Aorta (tissue), 5 donors: ENCODE data around the gene ST6GAL1. TPM values are rescaled to one million over a fixed set of nuclear protein-coding genes. Genes with fewer than 3 reads are reported as not detected.
"Not testable (repeated sequence)": the region's sequence is repeated elsewhere in the genome, so short reads cannot be mapped to it uniquely, and the experiment has no call there.

Experiments
- ATAC-seq: fragments of 200-7000 bp; cut with Tn5 transposase; one replicate; pipeline ENCODE4 v1.9.1; 2022; ENCODE audit warnings: moderate library complexity; ENCODE audit not compliant: low FRiP score
- DNase-seq, 2 donors: peaks; one replicate each; pipeline ENCODE4 v3.0.0-alpha.2; 2020
- H3K27ac ChIP-seq, 2 donors: one replicate each; pipeline ENCODE4 v1.5.1; 2013; ENCODE audit warnings: low read length in 2 of 2, mild to moderate bottlenecking in 2 of 2, moderate library complexity in 2 of 2, control low read depth in 1 of 2, inconsistent platforms in 1 of 2, low read depth in 1 of 2
- H3K27me3 ChIP-seq, 2 donors: one replicate each; pipeline ENCODE4 v1.6.1; 2013; ENCODE audit warnings: control low read depth in 1 of 2, low read length in 1 of 2, mild to moderate bottlenecking in 1 of 2, moderate library complexity in 1 of 2; ENCODE audit not compliant: insufficient read depth in 2 of 2, control insufficient read depth in 1 of 2
- H3K36me3 ChIP-seq, 2 donors: one replicate each; pipeline ENCODE4 v1.6.1; 2013; ENCODE audit warnings: control low read depth in 1 of 2, low read length in 1 of 2, mild to moderate bottlenecking in 1 of 2; ENCODE audit not compliant: insufficient read depth in 2 of 2, control insufficient read depth in 1 of 2
- H3K4me1 ChIP-seq, 2 donors: one replicate each; pipeline ENCODE4 v1.6.1; 2013; ENCODE audit warnings: low read length in 2 of 2, control low read depth in 1 of 2, mild to moderate bottlenecking in 1 of 2, moderate library complexity in 1 of 2; ENCODE audit not compliant: insufficient read depth in 2 of 2, control insufficient read depth in 1 of 2
- H3K4me3 ChIP-seq, 2 donors: one replicate each; pipeline ENCODE4 v1.5.1; 2013; ENCODE audit warnings: low read length in 2 of 2, control low read depth in 1 of 2, mild to moderate bottlenecking in 1 of 2
- H3K9me3 ChIP-seq: one replicate; pipeline ENCODE4 v1.6.1; 2013; ENCODE audit warnings: mild to moderate bottlenecking, low read length; ENCODE audit not compliant: control insufficient read depth
- WGBS, 2 donors: extraction: QIAGEN DNeasy Blood & Tissue Kit; methylation state at CpG; one replicate each; pipeline ENCODE4 v1.1.7; 2013; 5-methylcytosine and 5-hydroxymethylcytosine counted together
- intact Hi-C, 2 donors: fragments of 100-400 bp; cut with DNase I; formaldehyde crosslinking; loops; one replicate each; pipeline versions ENCODE4 v1.14.2 to v1.15.0; 2022
- polyA plus RNA-seq, 2 donors: library from polyadenylated mRNA; stranded (reverse); fragments of 200-250 nt; gene quantifications; one replicate each; pipeline ENCODE4 v1.2.3, GENCODE V29; 2013
- total RNA-seq, 2 donors: library from RNA; stranded (reverse); fragmentation: NEBNext Ultra II Directional; extraction: Animal tissue kit (Norgen Biotek cat#: 25700); gene quantifications; one replicate each; pipeline ENCODE4 v1.2.1, GENCODE V29; 2021
- donor health status: healthy with polysubstance abuse.
- donor health status: Bipolar disorder and iron deficiency.
- donor health status: DM: no; HTN: no; CAD: no.
- donor health status: DM: no; HTN: no; CAD: no.
- donor health status: DM: yes; HTN: yes; CAD: no.

ST6GAL1 gene
- total and polyA plus RNA-seq, 4 donors: 11.8 to 140 (median 50.4) TPM

DNA sequence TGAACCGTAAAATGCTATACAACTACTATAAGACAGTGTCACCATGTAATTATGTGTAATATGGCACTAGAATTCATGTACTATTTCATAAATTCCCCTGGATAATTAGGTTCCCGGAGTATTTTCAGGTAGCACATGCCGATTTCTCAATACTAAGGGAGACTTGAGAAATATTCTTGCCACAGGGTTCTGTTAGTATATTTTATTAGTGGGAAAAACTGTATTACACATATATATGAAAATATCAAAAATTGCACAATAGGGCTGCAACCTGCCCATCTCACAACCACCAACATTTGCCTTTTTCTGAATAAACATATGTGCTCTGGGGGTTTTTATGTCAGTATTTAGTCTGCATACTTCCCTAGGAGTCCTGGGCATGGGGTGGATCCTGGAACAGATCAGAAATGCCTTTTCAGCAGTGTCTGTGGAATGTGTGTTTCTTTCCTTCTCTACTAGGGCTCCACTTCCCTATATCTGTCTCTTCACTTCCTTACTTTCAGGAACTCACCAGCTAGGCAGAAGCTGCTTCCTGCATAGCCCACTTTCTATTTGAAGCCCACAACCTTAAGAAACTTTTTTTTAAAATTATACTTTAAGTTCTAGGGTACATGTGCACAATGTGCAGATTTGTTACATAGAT, 121.5 kb downstream of the ST6GAL1 start:
- Histone ChIP-seq H3K4me1 (peaks cover 0 to 3% of the 10 kb centered on the region in 2 donors), H3K4me3 (no peak overlapping the region), H3K9me3 (no peaks in the 10 kb centered on the region), H3K36me3 (peaks cover 0 to 4% of the 10 kb centered on the region in 2 donors), H3K27me3 (no peaks in the 10 kb centered on the region), H3K27ac (no peak overlapping the region)
- ATAC-seq (no peak), DNase-seq (no peak)
- 96 to 97% methylated on average over 3 of the region's 3 CpGs for WGBS, 2 donors
- intact Hi-C loops: no loop called here

DNA sequence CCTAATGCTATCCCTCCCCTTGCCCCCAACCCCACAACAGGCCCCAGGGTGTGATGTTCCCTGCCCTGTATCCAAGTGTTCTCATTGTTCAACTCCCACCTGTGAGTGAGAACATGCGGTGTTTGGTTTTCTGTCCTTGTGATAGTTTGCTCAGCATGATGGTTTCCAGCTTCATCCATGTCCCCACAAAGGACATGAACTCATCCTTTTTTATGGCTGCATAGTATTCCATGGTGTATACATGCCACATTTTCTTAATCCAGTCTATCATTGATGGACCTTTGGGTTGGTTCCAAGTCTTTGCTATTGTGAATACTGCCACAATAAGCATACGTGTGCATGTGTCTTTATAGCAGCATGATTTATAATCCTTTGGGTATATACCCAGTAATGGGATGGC, 122.1 kb downstream of the ST6GAL1 start:
- intact Hi-C loops, H3K4me1 ChIP-seq, H3K36me3 ChIP-seq, H3K27me3 ChIP-seq, DNase-seq, H3K27ac ChIP-seq, ATAC-seq, H3K4me3 ChIP-seq, H3K9me3 ChIP-seq: not testable (repeated sequence)
- 94 to 98% methylated on average over 2 of the region's 2 CpGs for WGBS, 2 donors

DNA sequence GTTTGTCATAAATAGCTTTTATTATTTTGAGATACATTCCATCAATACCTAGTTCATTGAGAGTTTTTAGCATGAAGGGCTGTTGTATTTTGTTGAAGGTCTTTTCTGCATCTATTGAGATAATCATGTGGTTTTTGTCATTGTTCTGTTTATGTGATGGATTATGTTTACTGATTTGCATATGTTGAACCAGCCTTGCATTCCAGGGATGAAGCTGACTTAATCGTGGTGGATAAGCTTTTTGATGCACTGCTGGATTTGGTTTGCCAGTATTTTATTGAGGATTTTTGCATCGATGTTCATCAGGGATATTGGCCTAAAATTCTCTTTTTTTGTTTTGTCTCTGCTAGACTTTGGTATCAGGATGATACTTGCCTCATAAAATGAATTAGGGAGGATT, 124.1 kb downstream of the ST6GAL1 start:
- ATAC-seq, H3K36me3 ChIP-seq, intact Hi-C loops: not testable (repeated sequence)

DNA sequence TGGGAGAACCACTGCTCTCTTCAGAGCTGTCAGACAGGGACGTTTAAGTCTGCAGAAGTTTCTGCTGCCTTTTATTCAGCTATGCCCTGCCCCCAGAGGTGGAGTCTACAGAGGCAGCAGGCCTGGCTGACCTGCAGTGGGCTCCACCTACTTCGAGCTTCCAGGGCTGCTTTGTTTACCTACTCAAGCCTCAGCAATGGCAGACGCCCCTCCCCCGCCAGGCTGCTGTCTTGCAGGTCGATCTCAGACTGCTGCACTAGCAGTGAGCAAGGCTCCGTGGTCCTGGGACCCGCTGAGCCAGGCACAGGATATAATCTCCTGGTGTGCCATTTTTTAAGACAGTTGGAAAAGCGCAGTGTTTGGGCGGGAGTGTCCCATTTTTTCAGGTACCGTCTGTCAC, 127.5 kb downstream of the ST6GAL1 start:
- ATAC-seq, H3K27me3 ChIP-seq, intact Hi-C loops, H3K27ac ChIP-seq, H3K9me3 ChIP-seq, H3K4me1 ChIP-seq, H3K36me3 ChIP-seq, DNase-seq, H3K4me3 ChIP-seq: not testable (repeated sequence)
- WGBS, 2 donors: 82 to 96% methylated on average over 10 of the region's 10 CpGs

More for the DNA sequence above, 124.1 kb downstream of the ST6GAL1 start:
- H3K4me3 ChIP-seq, H3K4me1 ChIP-seq, H3K9me3 ChIP-seq, DNase-seq, H3K27ac ChIP-seq, H3K27me3 ChIP-seq: not testable (repeated sequence)
- WGBS, 2 donors: 93 to 94% methylated on average over 2 of the region's 2 CpGs

DNA sequence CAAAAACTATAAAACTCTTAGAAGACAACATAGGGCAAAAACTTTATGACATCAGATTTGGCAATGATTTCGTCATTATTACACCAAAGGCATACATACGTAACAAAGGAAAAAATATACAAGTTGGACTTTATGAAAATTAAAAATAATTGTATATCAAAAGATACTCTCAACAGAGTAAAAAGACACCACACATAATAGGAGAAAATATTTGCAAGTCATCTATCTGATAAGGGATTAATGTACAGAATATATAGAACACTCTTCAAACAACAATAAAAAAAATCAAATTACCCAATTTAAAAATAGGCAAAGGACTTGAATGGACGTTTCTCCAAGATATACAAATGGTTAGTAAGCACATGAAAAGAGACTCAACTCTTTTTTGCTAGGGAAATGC, 131.4 kb downstream of the ST6GAL1 start:
- H3K27me3 ChIP-seq: no peaks in the 10 kb centered on the region
- ATAC-seq: no peak
- intact Hi-C loops: no loop called here
- H3K27ac ChIP-seq: no peak overlapping the region
- no peaks in the 10 kb centered on the region for H3K4me1 ChIP-seq
- no peaks in the 10 kb centered on the region for H3K9me3 ChIP-seq
- 78 to 82% methylated on average over 3 of the region's 3 CpGs for WGBS, 2 donors
- DNase-seq: no peak
- no peaks in the 10 kb centered on the region for H3K36me3 ChIP-seq
- H3K4me3 ChIP-seq: no peak overlapping the region

DNA sequence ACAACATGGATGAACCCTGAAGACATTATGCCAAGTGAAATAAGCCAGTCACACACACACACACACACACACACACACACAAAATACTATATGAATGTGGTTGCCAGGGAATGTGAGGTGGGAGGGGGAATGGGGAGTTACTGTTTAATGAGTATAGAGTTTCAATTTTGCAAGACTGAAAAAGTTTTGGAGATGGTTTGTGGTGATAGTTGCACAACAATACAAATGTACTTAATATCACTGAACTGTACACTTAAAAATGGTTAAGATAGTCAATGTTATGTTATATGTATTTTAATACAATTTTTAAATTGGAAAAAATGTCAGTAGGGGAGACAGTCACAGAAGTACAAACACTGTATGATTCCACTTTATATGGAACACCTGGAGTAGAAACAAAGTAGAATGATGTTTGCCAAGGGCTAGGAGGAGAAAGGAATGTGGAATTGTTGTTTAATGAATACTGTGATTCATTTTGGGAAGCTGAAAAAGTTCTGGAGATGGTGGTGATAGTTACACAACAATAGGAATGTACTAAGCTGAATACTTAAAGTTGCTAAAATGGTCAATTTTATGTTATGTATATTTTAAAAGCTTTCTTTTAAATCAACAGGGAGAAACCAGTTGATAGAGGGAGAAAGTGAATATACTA, 132.3 kb downstream of the ST6GAL1 start:
- intact Hi-C loops: no loop called here

DNA sequence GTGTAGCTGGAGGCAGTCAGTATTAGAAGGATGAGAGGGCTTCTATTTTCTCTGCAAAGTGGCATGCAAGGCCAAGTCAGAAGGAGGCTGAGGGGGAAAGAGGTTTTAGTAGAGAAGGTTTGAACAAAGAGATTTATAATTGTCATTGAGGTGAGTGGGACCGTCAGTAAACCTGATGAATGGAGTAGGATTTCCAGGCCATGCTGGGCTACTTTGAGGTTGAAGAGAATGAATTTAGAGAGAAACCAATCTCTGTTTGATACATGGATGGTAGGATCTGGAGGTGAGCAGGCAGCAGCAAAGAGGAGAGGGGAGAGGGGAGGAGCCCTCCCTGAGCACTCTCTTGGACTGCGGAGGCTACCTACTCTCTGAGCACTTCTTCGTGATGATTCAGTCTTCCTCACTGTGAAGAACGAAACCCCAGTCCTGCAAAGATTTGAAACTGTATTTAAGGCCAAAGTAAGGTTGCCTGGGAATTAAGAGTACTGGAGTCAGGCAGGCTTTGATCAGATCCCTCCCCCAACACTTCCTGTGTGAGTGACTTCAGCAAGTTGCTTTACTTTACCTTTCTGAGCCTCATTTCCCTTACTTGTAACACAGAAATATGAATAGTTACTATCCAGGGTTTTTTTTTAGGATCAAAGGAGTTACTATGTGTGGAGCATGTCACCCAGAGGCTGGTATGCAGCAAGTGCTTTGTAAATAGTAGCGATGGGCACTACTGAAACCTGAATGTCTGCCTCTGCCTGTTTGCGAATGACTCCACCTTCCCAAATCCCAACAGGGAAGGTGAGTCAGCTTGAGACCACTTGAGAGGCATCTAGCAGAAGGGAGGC, 133.2 kb downstream of the ST6GAL1 start:
- Histone ChIP-seq H3K9me3 (no peaks in the 10 kb centered on the region), H3K4me3 (no peak overlapping the region), H3K27me3 (no peaks in the 10 kb centered on the region), H3K36me3 (no peaks in the 10 kb centered on the region), H3K27ac (no peak overlapping the region), H3K4me1 (no peaks in the 10 kb centered on the region)
- WGBS, 2 donors: 91 to 93% methylated on average over 6 of the region's 6 CpGs
- intact Hi-C loops: no loop called here
- DNase-seq (no peak), ATAC-seq (no peak)

More for the DNA sequence above, 132.3 kb downstream of the ST6GAL1 start:
- DNase-seq (no peak), ATAC-seq (no peak)
- Histone ChIP-seq H3K4me3 (no peak overlapping the region), H3K4me1 (no peaks in the 10 kb centered on the region), H3K27me3 (no peaks in the 10 kb centered on the region), H3K36me3 (no peaks in the 10 kb centered on the region), H3K27ac (no peak overlapping the region), H3K9me3 (no peaks in the 10 kb centered on the region)

DNA sequence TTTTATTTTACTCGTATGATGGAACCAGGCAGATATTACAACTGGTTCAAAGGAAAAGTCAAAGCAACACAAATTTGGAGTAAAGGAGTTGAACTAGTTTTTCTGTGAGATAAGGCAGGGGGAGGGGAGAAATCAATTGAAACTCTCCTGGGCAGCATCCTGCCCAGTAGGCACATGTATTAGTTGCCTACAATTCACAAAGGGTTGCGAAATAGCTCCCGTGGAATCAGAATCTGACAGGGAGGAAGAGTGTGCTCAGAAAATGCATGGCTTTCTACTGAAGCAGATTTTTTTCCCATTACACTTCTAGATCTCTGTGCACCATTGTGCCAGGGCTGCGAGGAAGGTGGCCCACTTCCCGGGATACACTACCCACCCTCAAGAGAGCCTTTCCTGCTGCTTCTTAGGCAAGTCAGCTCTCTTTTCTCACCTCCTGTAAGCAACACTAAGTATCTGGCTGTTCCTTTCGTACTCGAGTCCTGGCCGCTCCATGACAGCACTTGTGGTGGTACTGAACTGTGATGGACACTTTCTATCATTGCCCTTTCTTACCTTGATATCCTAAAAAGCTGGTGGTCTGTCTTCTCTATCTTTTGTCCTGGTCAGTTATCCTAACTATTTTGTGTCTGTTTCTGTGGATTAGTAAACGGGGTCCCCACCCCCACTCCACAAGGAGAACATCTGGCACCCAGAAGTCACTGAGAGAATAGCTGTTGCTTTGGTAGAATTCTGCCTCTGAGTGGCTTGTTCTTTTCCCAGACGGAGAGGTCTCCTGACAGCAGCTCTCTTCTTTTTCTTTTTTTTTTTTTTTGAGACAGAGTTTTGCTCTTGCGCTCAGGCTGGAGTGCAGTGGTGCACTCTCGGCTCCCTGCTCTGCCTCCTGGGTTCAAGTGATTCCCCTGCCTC, 134.1 kb downstream of the ST6GAL1 start:
- Histone ChIP-seq H3K4me3 (no peak overlapping the region), H3K27me3 (no peaks in the 10 kb centered on the region), H3K27ac (no peak overlapping the region), H3K9me3 (no peaks in the 10 kb centered on the region), H3K4me1 (no peaks in the 10 kb centered on the region), H3K36me3 (no peaks in the 10 kb centered on the region)
- intact Hi-C loops: no loop called here
- 87 to 89% methylated on average over 12 of the region's 12 CpGs for WGBS, 2 donors
- ATAC-seq: no peak
- no peak for DNase-seq
